ENCODE data around the gene SMTNL2. TPM values are rescaled to one million over a fixed set of nuclear protein-coding genes. Genes with fewer than 3 reads are reported as not detected.
"Not testable (repeated sequence)": the region's sequence is repeated elsewhere in the genome, so short reads cannot be mapped to it uniquely, and the experiment has no call there.

SMTNL2 gene
- total RNA-seq, 2 donors from 2014 or later = 13.2 to 13.3 TPM

DNA sequence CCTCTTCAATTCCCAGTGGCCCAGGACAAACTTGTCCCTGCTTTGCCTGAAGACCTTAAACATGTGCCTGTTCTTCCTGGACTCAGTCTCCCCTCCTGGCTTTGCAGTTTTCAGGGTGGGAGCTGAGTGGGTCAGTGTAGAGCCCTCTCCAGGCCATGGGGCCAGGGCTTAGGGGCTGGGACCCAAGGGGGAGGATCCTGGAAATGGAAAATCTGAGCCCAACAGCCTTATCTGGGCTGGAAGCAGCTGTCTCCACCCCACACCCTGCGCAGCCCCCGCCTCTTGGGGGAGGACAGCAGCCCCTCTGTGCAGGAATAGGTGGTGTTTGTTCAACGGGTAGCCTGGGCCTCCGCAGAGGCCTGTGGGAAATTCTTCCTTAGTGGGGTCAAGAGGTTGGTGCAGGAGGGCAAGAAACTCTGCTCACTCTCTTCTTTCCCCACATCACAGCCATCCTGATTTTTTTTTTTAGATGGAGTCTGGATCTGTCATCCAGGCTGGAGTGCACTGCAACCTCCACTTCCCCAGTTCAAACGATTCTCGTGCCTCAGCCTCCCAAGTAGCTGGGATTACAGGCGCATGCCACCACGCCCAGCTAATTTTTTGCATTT, 6.8 kb upstream of the SMTNL2 start:
- intact Hi-C loops (cut with DNase I) = no loop called here
- DNase-seq (no peak), ATAC-seq (peak in 1 of 2 donors; percentile 56)

GRCh38 chr17:4578349-4578748, 6.0 kb upstream of the SMTNL2 start:
- ATAC-seq; intact Hi-C loops (cut with DNase I); DNase-seq: not testable (repeated sequence)

- DNase-seq = no peak
- ATAC-seq = no peak
- intact Hi-C loops (cut with DNase I) = no loop called here
These were observed 4.7 kb upstream of the SMTNL2 start for GRCh38 chr17:4579678-4580077.

DNA sequence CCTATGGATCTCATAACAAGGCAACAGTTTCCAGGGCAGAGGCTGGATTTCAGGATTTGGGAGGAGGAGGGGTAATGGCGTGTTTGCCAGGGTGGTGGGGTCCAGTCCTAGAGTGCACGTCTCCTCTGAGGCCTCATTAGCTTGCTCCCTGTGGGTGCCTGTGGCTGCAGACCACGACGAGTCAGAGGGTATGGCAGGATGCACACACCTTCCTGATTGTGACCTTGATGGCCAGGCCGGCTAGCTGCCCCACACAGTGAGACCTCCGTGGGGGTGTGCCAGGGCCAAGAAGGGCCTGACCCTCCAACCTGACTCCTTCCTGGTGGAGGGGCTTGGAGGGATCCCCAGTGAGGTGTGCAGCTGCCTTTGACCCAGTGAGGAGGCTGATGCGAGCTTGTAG, 4.0 kb upstream of the SMTNL2 start:
- DNase-seq (no peak), ATAC-seq (no peak)

GRCh38 chr17:4582101-4582501, 2.2 kb upstream of the SMTNL2 start:
- intact Hi-C loops (cut with DNase I) = no loop called here
- DNase-seq = no peak
- peak in 1 of 2 donors; percentile 59 for ATAC-seq

More for the DNA sequence above, 4.0 kb upstream of the SMTNL2 start:
- intact Hi-C loops (cut with DNase I) = no loop called here

DNA sequence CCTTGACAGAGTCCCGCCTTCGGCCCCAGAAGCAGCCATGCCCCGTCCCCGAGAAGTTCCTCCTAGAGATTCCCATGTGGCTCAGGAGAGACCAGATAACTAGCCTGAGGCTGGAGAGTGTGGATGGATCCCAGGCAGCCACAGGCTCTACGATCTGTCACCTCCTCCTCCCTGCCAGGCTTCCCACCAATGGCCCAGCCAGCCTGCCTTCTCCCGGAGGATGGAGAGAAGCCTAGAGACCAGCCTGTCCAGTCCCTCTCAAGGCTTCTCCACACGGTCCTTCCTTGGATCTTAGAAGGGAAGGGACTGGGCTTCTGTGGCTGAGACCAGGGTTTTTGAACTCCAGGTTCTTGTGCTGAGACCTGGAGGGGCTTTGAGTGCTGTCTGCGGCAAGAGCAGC, 1.6 kb upstream of the SMTNL2 start:
- no peak for ATAC-seq
- intact Hi-C loops (cut with DNase I) = no loop called here
- DNase-seq = no peak

DNA sequence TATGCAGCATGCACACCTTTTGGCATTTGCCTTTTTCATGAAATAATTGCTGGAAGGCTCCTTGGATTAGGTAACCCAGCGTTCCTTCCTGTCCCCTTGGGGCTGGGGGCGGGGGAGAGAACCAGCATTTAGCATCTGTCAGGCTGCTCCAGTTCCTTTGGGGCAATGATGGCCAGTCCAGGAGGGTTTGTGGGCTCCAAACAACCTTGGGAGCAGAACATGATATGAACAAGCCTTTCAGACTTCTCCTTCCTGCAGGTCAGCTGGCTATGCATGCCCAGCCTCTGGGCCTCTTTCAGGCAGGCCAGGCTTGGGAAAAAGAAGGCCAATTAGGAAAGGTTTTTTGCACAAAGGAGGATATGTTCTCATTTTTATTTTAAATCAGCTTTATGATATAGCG, 1.1 kb upstream of the SMTNL2 start:
- ATAC-seq = no peak
- no peak for DNase-seq
- intact Hi-C loops (cut with DNase I) = no loop called here

DNA sequence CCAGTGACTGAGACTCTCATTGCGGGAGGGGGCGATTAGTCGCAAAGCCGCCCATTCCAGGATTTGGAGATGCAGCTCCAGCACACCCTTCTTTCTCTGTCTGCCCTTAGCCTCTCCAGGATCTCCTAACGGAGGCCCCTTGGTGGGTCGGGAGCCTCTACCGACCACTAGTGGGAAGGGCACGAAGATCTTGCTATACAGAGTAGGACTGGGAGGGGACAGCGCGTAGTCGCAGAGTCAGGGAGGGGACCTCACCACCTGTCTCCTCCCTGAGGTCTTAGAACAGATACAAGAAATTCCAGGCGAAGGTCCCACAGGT, 588 bp upstream of the SMTNL2 start:
- intact Hi-C loops (cut with DNase I) = no loop called here
- peak; percentile 60 to 64 for ATAC-seq
- no peak for DNase-seq

- DNase-seq (no peak), ATAC-seq (no peak)
- intact Hi-C loops (cut with DNase I) = no loop called here
These were observed 748 bp downstream of the SMTNL2 start for GRCh38 chr17:4584917-4585637.

- ATAC-seq = no peak
- intact Hi-C loops (cut with DNase I) = no loop called here
- no peak for DNase-seq
These were observed 1.3 kb downstream of the SMTNL2 start for GRCh38 chr17:4585638-4585994.

GRCh38 chr17:4586043-4586442, 1.7 kb downstream of the SMTNL2 start:
- DNase-seq = no peak

GRCh38 chr17:4587195-4587594, 2.9 kb downstream of the SMTNL2 start:
- intact Hi-C loops (cut with DNase I) = no loop called here
- ATAC-seq = no peak
- DNase-seq = no peak

More at GRCh38 chr17:4586043-4586442, 1.7 kb downstream of the SMTNL2 start:
- no peak for ATAC-seq
- intact Hi-C loops (cut with DNase I) = no loop called here

- DNase-seq (peak; percentile 71), ATAC-seq (peak; percentile 7 to 26)
- intact Hi-C loops (cut with DNase I) = no loop called here
These were observed 3.5 kb downstream of the SMTNL2 start for GRCh38 chr17:4587803-4588202.

GRCh38 chr17:4588391-4588790, 4.1 kb downstream of the SMTNL2 start:
- intact Hi-C loops (cut with DNase I) = no loop called here
- ATAC-seq = no peak
- peak; percentile 58 for DNase-seq

DNA sequence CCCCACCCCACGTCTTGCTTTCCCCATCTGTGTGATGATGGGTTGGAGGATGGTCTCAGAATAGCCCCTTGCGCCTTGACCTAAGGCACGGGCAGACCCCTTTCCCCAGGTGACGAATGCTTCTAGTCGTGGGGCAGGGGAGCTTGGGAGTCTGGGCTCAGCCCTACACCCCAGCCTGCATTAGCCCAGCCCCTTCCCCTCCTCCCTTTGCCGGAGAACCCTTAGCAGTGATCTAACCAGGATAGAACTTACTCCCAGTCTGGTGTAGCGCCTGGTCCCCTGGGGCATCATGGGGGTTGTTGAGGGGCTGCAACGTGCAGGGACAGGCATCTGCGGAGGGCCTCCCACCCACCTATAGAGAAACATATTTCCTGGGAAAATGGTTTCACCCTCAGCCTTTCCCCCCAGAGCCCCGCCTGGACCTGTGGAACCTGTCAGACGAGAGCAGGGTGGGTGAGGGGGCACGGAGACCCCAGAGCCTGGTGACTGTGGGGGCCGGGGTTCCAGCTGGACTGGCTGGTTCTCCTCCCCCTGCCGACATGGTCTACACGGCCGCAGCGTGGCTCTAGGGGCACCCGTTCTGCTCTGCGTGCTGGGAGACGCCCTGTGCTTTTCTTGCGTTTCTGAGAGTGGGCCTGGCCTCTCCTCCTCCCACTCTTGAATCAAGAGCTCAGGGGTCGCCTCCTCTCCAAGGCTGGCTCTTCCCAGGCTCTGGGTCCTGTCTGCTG, 4.7 kb downstream of the SMTNL2 start:
- ATAC-seq (no peak), DNase-seq (no peak)
- intact Hi-C loops (cut with DNase I) = no loop called here

DNA sequence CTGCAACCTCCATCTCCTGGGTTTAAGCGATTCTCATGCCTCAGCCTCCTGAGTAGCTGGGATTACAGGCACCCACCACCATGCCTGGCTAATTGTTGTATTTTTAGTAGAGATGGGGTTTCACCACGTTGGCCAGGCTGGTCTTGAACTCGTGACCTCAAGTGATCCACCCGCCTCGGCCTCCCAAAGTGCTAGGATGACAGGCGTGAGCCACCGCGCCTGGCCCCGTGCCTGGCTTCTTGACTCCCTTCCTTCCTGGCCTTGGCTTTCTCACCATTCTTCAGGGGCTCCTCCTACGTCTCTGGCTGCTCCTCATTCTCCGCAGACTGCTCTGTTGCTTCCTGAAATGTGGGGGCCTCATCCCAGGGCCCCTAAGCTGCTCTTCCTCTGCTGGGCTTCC, 5.7 kb downstream of the SMTNL2 start:
- intact Hi-C loops (cut with DNase I); DNase-seq; ATAC-seq: not testable (repeated sequence)

DNA sequence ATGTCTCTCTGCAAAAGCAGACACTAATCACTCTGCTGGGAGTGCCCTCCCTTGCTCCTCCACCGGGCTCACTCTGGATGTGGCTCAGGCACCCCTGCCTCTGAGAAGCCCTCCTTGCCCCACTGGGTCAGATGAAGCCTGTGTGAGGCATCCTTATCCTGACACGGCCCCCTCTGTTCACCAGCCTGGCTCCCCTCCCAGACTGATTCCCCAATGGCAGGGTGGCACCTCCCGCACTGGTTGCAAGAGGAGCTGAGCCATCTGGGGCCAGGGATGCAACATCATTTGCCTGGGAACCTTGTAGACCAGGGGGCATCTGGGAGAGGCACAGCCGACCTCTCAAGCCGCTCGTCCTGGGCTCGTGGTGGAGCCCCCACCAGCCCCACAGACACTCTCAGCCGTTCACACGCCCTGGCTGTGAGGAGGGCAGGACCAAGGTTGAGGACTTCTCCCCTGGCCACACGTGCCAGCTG, 6.7 kb downstream of the SMTNL2 start:
- intact Hi-C loops (cut with DNase I) = no loop called here
- DNase-seq (no peak), ATAC-seq (peak in 1 of 2 donors; percentile 6)

- no peak for DNase-seq
- intact Hi-C loops (cut with DNase I) = no loop called here
- ATAC-seq = peak; percentile 16
These were observed 7.2 kb downstream of the SMTNL2 start for GRCh38 chr17:4591529-4591928.

DNA sequence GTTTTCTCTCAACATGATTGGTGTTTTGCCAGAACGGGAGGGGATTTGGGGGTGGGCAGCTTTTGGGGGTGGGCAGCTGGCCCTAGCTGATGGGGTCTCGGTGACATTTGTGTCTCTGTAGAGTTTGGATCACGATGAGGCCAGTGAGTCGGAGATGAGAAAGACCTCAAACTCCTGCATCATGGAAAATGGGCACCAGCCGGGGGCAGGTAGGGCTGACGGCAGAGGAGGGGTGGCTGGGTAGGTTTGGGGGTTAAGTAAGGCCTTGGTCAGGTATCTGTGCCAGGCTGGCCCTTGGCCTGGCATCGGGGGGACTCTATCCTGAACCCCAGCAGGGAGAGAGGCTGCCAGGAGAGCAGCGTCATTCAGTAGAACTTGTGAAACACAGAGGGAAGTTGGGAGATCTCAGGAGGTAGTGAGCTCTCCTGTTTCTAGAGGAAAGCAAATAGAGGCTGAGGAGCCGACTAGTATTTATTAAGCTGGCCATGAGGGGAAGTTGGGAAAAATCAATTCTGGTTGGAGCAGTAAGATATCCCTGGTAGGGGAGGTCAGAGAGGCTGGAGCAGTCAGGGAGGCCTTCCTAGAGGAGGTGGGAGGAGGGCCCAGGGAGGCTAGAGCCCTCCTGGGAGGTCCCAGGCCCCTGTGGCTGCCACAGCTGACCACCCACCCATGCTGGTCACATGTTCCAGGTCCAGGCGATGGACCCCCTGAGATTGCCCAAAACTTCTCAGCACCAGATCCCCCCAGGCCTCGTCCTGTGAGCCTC, 8.1 kb downstream of the SMTNL2 start:
- no peak for ATAC-seq
- no peak for DNase-seq
- intact Hi-C loops (cut with DNase I) = no loop called here

- intact Hi-C loops (cut with DNase I) = no loop called here
- ATAC-seq (no peak), DNase-seq (no peak)
These were observed 8.7 kb downstream of the SMTNL2 start for GRCh38 chr17:4593021-4593421.
